ENCODE data around the gene ASTE1.

GRCh38 chr3:130975251-130975650 is 51.4 kb downstream of the ASTE1 start:
- TF ChIP-seq YY1 (IDR thresholded peaks at IDR 0.05; ENCODE audit: insufficient read depth, insufficient read length) (no peak), ZNF274 (IDR thresholded peaks at IDR 0.05; ENCODE audit: low read depth, low read length) (no peak), SUZ12 (IDR thresholded peaks at IDR 0.05; ENCODE audit: extremely low read depth, insufficient read depth, insufficient read length) (no peak)
